ENCODE data around the gene RNF11. TPM values are rescaled to one million over a fixed set of nuclear protein-coding genes. Genes with fewer than 3 reads are reported as not detected.
A peak's percentile ranks its signal among the peaks of the same experiment; 100 is the strongest.

The RNF11 gene
- total RNA-seq, result 10 to 100 TPM; 21.5 to 22.6 TPM

DNA sequence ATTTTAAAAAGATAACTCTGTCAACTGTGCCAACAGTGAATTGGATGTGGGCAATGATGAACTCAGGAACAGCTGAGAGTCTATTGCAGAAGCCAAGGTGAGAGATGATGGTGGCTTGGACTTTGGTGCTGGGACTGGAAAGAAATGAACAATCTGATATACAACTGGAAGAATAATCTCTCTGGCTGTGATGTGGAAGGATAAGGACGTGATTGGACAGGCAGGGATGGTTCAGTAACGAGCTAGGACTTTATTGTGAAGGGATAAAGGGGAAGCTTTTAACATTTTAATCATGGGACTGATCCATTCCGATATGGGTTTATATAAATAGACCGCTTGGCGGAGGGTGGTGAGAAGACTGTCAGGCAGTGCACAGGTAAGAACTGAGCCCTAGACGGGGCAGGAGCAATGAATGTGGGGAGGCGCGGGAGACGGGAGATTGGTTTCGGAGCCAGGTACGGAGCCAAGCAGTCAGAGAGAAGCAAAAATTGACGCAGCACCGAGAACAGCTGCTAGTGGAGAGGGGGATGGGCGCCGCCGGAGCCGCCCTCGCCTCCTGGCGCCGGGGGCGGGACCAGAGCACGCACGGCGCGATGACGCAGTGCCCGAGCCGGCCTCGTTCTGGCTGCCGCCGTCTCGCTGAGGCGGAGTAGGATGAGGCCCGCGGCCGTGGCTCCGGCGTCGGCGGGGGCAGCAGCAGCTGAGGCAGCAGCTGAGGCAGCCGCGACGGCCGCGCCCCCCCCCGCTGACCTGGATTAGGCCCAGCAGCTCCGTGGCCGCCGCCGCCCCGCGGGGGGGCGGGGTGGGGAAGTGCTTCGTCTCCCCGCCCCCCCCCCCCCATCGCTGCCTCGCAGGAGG, at the start of gene RNF11:
Gene RNF11 (plus strand): TSS at position 601 of the 858 bp plus-strand sequence. CDS start 484 bp downstream, outside the sequence.
- Mint-ChIP-seq H3K27me3 (no peaks in the 10 kb centered on the region), H3K27ac (peak within 1 kb of the TSS; percentile 90), H3K4me3 (peak within 1 kb of the TSS; percentile 80), H3K9me3 (no peaks in the 10 kb centered on the region), H3K4me1 (ENCODE audit: low read depth) (peaks cover 36% of the 10 kb centered on the region), H3K36me3 (ENCODE audit: low read depth) (no peaks in the 10 kb centered on the region)
- TF ChIP-seq, protein P1, sequence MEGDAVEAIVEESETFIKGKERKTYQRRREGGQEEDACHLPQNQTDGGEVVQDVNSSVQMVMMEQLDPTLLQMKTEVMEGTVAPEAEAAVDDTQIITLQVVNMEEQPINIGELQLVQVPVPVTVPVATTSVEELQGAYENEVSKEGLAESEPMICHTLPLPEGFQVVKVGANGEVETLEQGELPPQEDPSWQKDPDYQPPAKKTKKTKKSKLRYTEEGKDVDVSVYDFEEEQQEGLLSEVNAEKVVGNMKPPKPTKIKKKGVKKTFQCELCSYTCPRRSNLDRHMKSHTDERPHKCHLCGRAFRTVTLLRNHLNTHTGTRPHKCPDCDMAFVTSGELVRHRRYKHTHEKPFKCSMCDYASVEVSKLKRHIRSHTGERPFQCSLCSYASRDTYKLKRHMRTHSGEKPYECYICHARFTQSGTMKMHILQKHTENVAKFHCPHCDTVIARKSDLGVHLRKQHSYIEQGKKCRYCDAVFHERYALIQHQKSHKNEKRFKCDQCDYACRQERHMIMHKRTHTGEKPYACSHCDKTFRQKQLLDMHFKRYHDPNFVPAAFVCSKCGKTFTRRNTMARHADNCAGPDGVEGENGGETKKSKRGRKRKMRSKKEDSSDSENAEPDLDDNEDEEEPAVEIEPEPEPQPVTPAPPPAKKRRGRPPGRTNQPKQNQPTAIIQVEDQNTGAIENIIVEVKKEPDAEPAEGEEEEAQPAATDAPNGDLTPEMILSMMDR (IDR thresholded peaks at IDR 0.05), result no peak
- ATAC-seq (peak; percentile 95), DNase-seq (peak; percentile 94)
- intact Hi-C loops (cut with micrococcal nuclease), result no loop called here
- ChIA-PET POLR2A (interaction anchor here (0.8 to 1.9 kb wide), 8 partner anchors 9 to 266 kb away, joined by 3 to 6 read pairs (median 3); partner anchors contain the start of gene CDKN2C), CTCF (interaction anchor here (1.2 to 2.1 kb wide), 5 partner anchors 43 to 462 kb away, joined by 3 to 11 read pairs (median 4); no protein-coding TSS in a partner anchor)

- H3K27me3 Mint-ChIP-seq, result peaks cover 5% of the 10 kb centered on the region
- POLR2A ChIA-PET, result no interaction called here
- ATAC-seq (no peak), DNase-seq (no peak)
- H3K9me3 Mint-ChIP-seq, result no peaks in the 10 kb centered on the region
- H3K4me3 Mint-ChIP-seq, result no peak overlapping the region
- TF ChIP-seq, protein P1 (IDR thresholded peaks at IDR 0.05), result no peak
- H3K4me1 Mint-ChIP-seq (ENCODE audit: low read depth), result no peaks in the 10 kb centered on the region
- no peak overlapping the region for H3K27ac Mint-ChIP-seq
- intact Hi-C loops (cut with micrococcal nuclease), result loop anchor here (2.0 kb wide), 1 partner anchor 413 kb away; no protein-coding TSS in a partner anchor
- H3K36me3 Mint-ChIP-seq (ENCODE audit: low read depth), result no peaks in the 10 kb centered on the region
- CTCF ChIA-PET, result interaction anchor here (0.9 to 6.7 kb wide), 23 partner anchors 9 to 484 kb away, joined by 3 to 63 read pairs (median 6); no protein-coding TSS in a partner anchor
Measured at GRCh38 chr1:51188230-51188629, 47.8 kb upstream of the RNF11 start.

GRCh38 chr1:51189421-51190073, 46.5 kb upstream of the RNF11 start:
- Mint-ChIP-seq H3K4me3 (no peak overlapping the region), H3K27ac (no peak overlapping the region), H3K4me1 (ENCODE audit: low read depth) (no peaks in the 10 kb centered on the region), H3K36me3 (ENCODE audit: low read depth) (no peaks in the 10 kb centered on the region), H3K27me3 (peaks cover 4% of the 10 kb centered on the region), H3K9me3 (no peaks in the 10 kb centered on the region)
- DNase-seq (peak; percentile 48), ATAC-seq (peak; percentile 53)
- POLR2A ChIA-PET, result no interaction called here
- intact Hi-C loops (cut with micrococcal nuclease), result loop anchor here (2.0 to 5.0 kb wide), 2 partner anchors 312 to 415 kb away; no protein-coding TSS in a partner anchor
- TF ChIP-seq, protein P1 (IDR thresholded peaks at IDR 0.05), result peak; percentile 93
- CTCF ChIA-PET, result interaction anchor here (0.6 to 6.7 kb wide), 70 partner anchors 7 to 485 kb away, joined by 3 to 63 read pairs (median 4); partner anchors contain the start of gene FAF1

- CTCF ChIA-PET, result interaction anchor here (0.9 to 6.7 kb wide), 30 partner anchors 8 to 427 kb away, joined by 3 to 63 read pairs (median 5); partner anchors contain the start of gene RNF11
Measured at GRCh38 chr1:51190961-51191360, 45.1 kb upstream of the RNF11 start.

More at GRCh38 chr1:51190961-51191360, 45.1 kb upstream of the RNF11 start:
- POLR2A ChIA-PET, result interaction anchor here (0.7 kb wide), 1 partner anchor 382 kb away, joined by 3 read pairs; no protein-coding TSS in a partner anchor
- intact Hi-C loops (cut with micrococcal nuclease), result loop anchor here (5.0 kb wide), 1 partner anchor 314 kb away; no protein-coding TSS in a partner anchor
- Mint-ChIP-seq H3K27ac (no peak overlapping the region), H3K4me3 (no peak overlapping the region), H3K36me3 (ENCODE audit: low read depth) (no peaks in the 10 kb centered on the region), H3K9me3 (no peaks in the 10 kb centered on the region), H3K4me1 (ENCODE audit: low read depth) (no peaks in the 10 kb centered on the region), H3K27me3 (peaks cover 4% of the 10 kb centered on the region)
- TF ChIP-seq, protein P1 (IDR thresholded peaks at IDR 0.05), result no peak
- ATAC-seq, result no peak
- DNase-seq, result no peak

All from activated CD8-positive, alpha-beta T cell treated with anti-CD3 and anti-CD28 coated beads for 36 hours (primary cell).